GM12874 (cell line): Measurements from ENCODE around the gene DDHD1.

ENCODE experiments used
- CTCF ChIP-seq: IDR thresholded peaks from 2 replicates; pipeline ENCODE4 v1.5.1; 2011; ENCODE audit warnings: low read depth, mild to moderate bottlenecking, control low read depth, low read length, moderate library complexity; ENCODE audit not compliant: insufficient read depth

DDHD1 gene

GRCh38 chr14:53152887-53153701, at the start of gene DDHD1:
DDHD1 (minus strand) TSS chr14:53153323; CDS start chr14:53153098, 225 bp downstream.
- TF ChIP-seq CTCF = no peak

GRCh38 chr14:53195949-53196348, 42.8 kb upstream of the DDHD1 start:
- no peak for TF ChIP-seq CTCF

GRCh38 chr14:53193193-53193592, 40.1 kb upstream of the DDHD1 start:
- no peak for TF ChIP-seq CTCF

GRCh38 chr14:53192052-53192760, 39.1 kb upstream of the DDHD1 start:
- no peak for TF ChIP-seq CTCF

- no peak for TF ChIP-seq CTCF
Observed at GRCh38 chr14:53190938-53191337, 37.8 kb upstream of the DDHD1 start.

- TF ChIP-seq CTCF = no peak
Observed at GRCh38 chr14:53187921-53188463, 34.9 kb upstream of the DDHD1 start.

- TF ChIP-seq CTCF = no peak
Observed at GRCh38 chr14:53186532-53186931, 33.4 kb upstream of the DDHD1 start.
